Measurements from ENCODE around the gene AXIN1. TPM values are rescaled to one million over a fixed set of nuclear protein-coding genes. Genes with fewer than 3 reads are reported as not detected.

AXIN1 gene
- total and polyA plus RNA-seq, 8 donors = 8.0 to 13.6 (median 10.8) TPM

DNA sequence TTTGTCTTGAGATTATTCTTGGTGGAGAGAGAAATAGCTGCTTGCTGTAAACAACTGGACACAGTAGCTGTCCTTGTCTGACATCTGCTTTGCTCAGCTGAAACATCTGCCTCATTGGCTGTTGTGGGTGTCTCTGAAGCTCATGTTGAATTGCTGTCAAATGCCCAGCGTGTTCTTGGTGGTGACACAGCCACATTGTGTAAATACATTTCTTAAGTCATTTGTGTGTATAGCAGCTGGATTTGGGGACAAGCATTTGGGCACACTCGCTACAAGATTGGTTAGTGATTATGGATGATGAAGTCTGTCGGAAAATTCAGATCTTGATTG is 112.6 kb downstream of the AXIN1 start:
- H3K36me3 ChIP-seq = no peaks in the 10 kb centered on the region
- H3K27ac ChIP-seq = peak overlapping the region in 1 of 4 donors; percentile 37
- 31 to 33% methylated on average over 3 of the region's 3 CpGs for WGBS, 2 donors
- H3K27me3 ChIP-seq = no peaks in the 10 kb centered on the region
- peaks cover 0 to 14% (median 5%) of the 10 kb centered on the region in 3 donors for H3K4me1 ChIP-seq
- intact Hi-C loops (cut with DNase I) = loop anchor here in 1 of 3 donors (10.0 kb wide), 1 partner anchor 105 kb away; no protein-coding TSS in a partner anchor
- no peak for TF ChIP-seq CTCF (IDR thresholded peaks at IDR 0.05)
- DNase-seq (no peak), ATAC-seq (peak in 3 of 4 donors; percentile 4 to 28 (median 24)), FAIRE-seq (no peak)
- no peak overlapping the region for H3K4me3 ChIP-seq
- no peaks in the 10 kb centered on the region for H3K9me3 ChIP-seq

Other genes with a start within 250 kb of the AXIN1 start
- 10 to 100 TPM in 5 of 6 donors, 1 to 10 TPM in 1; 8.6 to 16.4 (median 13.3) TPM for gene NPRL3, start 214.1 kb downstream of the AXIN1 start, total RNA-seq
- 10 to 100 TPM; 18.9 to 25.2 TPM for gene NPRL3, start 214.1 kb downstream of the AXIN1 start, polyA plus RNA-seq
- gene HBZ, start 200.1 kb downstream of the AXIN1 start, total RNA-seq = under 1 TPM in 1 of 6 donors, not detected in 5; 0.35 TPM
- not detected for gene HBZ, start 200.1 kb downstream of the AXIN1 start, polyA plus RNA-seq
- gene HBM, start 186.7 kb downstream of the AXIN1 start, total RNA-seq = not detected
- not detected for gene HBM, start 186.7 kb downstream of the AXIN1 start, polyA plus RNA-seq
- gene HBA2, start 179.8 kb downstream of the AXIN1 start, total RNA-seq = 10 to 100 TPM in 2 of 6 donors, 1 to 10 TPM in 4; 1.1 to 39.5 (median 3.7) TPM
- gene HBA2, start 179.8 kb downstream of the AXIN1 start, polyA plus RNA-seq = 1 to 10 TPM; 3.7 to 6.1 TPM
- gene HBA1, start 176.0 kb downstream of the AXIN1 start, total RNA-seq = 10 to 100 TPM in 3 of 6 donors, 1 to 10 TPM in 3; 1.9 to 51.7 (median 7.0) TPM
- gene HBA1, start 176.0 kb downstream of the AXIN1 start, polyA plus RNA-seq = 1 to 10 TPM in 1 of 2 donors, under 1 TPM in 1; 0.85 to 4.2 TPM
- gene HBQ1, start 172.3 kb downstream of the AXIN1 start, total RNA-seq = under 1 TPM in 1 of 6 donors, not detected in 5; 0.32 TPM
- not detected for gene HBQ1, start 172.3 kb downstream of the AXIN1 start, polyA plus RNA-seq
- 10 to 100 TPM; 20.6 to 54.4 (median 31.8) TPM for gene LUC7L, start 123.3 kb downstream of the AXIN1 start, total RNA-seq
- gene LUC7L, start 123.3 kb downstream of the AXIN1 start, polyA plus RNA-seq = 100 to 1,000 TPM; 273 to 333 TPM
- gene FAM234A, start 117.9 kb downstream of the AXIN1 start, total RNA-seq = 10 to 100 TPM; 34.2 to 51.2 (median 39.7) TPM
- gene FAM234A, start 117.9 kb downstream of the AXIN1 start, polyA plus RNA-seq = 10 to 100 TPM; 39.1 to 49.7 TPM
- gene RGS11, start 76.8 kb downstream of the AXIN1 start, total RNA-seq = 10 to 100 TPM in 1 of 6 donors, 1 to 10 TPM in 5; 4.5 to 14.0 (median 8.0) TPM
- 10 to 100 TPM; 42.9 to 47.2 TPM for gene RGS11, start 76.8 kb downstream of the AXIN1 start, polyA plus RNA-seq
- gene ARHGDIG, start 72.1 kb downstream of the AXIN1 start, total RNA-seq = 10 to 100 TPM in 5 of 6 donors, 1 to 10 TPM in 1; 5.6 to 62.8 (median 50.7) TPM
- 100 to 1,000 TPM in 1 of 2 donors, 10 to 100 TPM in 1; 35.6 to 165 TPM for gene ARHGDIG, start 72.1 kb downstream of the AXIN1 start, polyA plus RNA-seq
- gene PDIA2, start 69.6 kb downstream of the AXIN1 start, total RNA-seq = 1,000 to 10,000 TPM in 3 of 6 donors, 100 to 1,000 TPM in 2, 10 to 100 TPM in 1; 13.0 to 1,352 (median 889) TPM
- gene PDIA2, start 69.6 kb downstream of the AXIN1 start, polyA plus RNA-seq = 1,000 to 10,000 TPM; 1,758 to 3,084 TPM
- 10 to 100 TPM in 5 of 6 donors, 1 to 10 TPM in 1; 9.2 to 22.0 (median 18.6) TPM for gene MRPL28, start 17.8 kb upstream of the AXIN1 start, total RNA-seq
- gene MRPL28, start 17.8 kb upstream of the AXIN1 start, polyA plus RNA-seq = 10 to 100 TPM; 58.1 to 65.4 TPM
- 10 to 100 TPM; 53.1 to 75.5 (median 58.9) TPM for gene PGAP6, start 29.3 kb upstream of the AXIN1 start, total RNA-seq
- gene PGAP6, start 29.3 kb upstream of the AXIN1 start, polyA plus RNA-seq = 10 to 100 TPM; 62.1 to 88.5 TPM
- gene NME4, start 44.5 kb upstream of the AXIN1 start, total RNA-seq = 10 to 100 TPM; 11.0 to 32.5 (median 20.8) TPM
- 10 to 100 TPM; 48.4 to 68.6 TPM for gene NME4, start 44.5 kb upstream of the AXIN1 start, polyA plus RNA-seq
- gene DECR2, start 49.2 kb upstream of the AXIN1 start, total RNA-seq = 10 to 100 TPM in 5 of 6 donors, 1 to 10 TPM in 1; 9.2 to 21.4 (median 15.6) TPM
- gene DECR2, start 49.2 kb upstream of the AXIN1 start, polyA plus RNA-seq = 10 to 100 TPM; 48.8 to 68.0 TPM
- 10 to 100 TPM; 22.0 to 41.3 (median 29.7) TPM for gene RAB11FIP3, start 72.9 kb upstream of the AXIN1 start, total RNA-seq
- gene RAB11FIP3, start 72.9 kb upstream of the AXIN1 start, polyA plus RNA-seq = 10 to 100 TPM; 42.4 to 67.4 TPM
- gene CAPN15, start 175.0 kb upstream of the AXIN1 start, total RNA-seq = 10 to 100 TPM; 25.4 to 53.6 (median 37.2) TPM
- 10 to 100 TPM; 48.3 to 75.7 TPM for gene CAPN15, start 175.0 kb upstream of the AXIN1 start, polyA plus RNA-seq
- 1 to 10 TPM in 1 of 6 donors, under 1 TPM in 5; 0.09 to 1.0 (median 0.70) TPM for gene PRR35, start 207.7 kb upstream of the AXIN1 start, total RNA-seq
- under 1 TPM; 0.38 to 0.72 TPM for gene PRR35, start 207.7 kb upstream of the AXIN1 start, polyA plus RNA-seq
- gene NHLRC4, start 214.3 kb upstream of the AXIN1 start, total RNA-seq = under 1 TPM in 4 of 6 donors, not detected in 2; 0.08 to 0.28 (median 0.14) TPM
- under 1 TPM; 0.05 to 0.27 TPM for gene NHLRC4, start 214.3 kb upstream of the AXIN1 start, polyA plus RNA-seq
- gene PIGQ, start 217.2 kb upstream of the AXIN1 start, total RNA-seq = 10 to 100 TPM; 29.7 to 48.4 (median 40.0) TPM
- gene PIGQ, start 217.2 kb upstream of the AXIN1 start, polyA plus RNA-seq = 100 to 1,000 TPM in 1 of 2 donors, 10 to 100 TPM in 1; 79.5 to 165 TPM
- gene RAB40C, start 237.3 kb upstream of the AXIN1 start, total RNA-seq = 10 to 100 TPM; 19.4 to 42.4 (median 30.6) TPM
- 10 to 100 TPM; 47.0 to 71.4 TPM for gene RAB40C, start 237.3 kb upstream of the AXIN1 start, polyA plus RNA-seq

All from pancreas (tissue), 10 donors.